ENCODE data around the gene SPARCL1.

DNA sequence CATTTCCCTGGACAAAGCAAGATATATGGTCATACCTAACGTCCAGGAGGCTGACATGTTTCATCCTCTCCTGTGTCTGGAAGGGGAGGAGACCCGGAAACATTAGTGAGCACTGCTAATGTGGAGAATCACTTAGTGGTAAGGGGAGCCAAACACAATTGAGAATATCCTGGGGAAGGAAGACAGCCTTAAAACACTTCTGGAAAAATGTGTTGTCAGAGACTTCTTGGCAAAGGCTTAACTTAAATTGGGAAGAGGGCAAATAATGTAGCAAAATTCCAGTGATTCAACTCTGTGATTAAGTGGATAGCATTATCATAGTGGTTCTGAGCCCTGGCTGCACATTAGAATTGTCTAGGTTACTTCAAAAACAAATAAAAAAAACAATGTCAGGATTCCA lies 39.5 kb downstream of the SPARCL1 start:
- TF ChIP-seq POLR2AphosphoS5 (IDR thresholded peaks at IDR 0.05; ENCODE audit: low read depth, low read length) (no peak), SIN3A (IDR thresholded peaks at IDR 0.05; ENCODE audit: borderline replicate concordance, insufficient read depth, low read length) (no peak)

Measured in PFSK-1 (cell line).